Uterus (tissue), 2 donors: Measurements from ENCODE around the gene MAPK8IP2.
"Not testable (repeated sequence)": the region's sequence is repeated elsewhere in the genome, so short reads cannot be mapped to it uniquely, and the experiment has no call there.

Source experiments
- CTCF ChIP-seq, 4 experiments: fragments of 200-600 bp in 2 of 4; fragments of 450-650 bp in 2 of 4; sonication (generic) in 2 of 4; IDR thresholded peaks; one replicate each; pipeline ENCODE4 v1.5.1; 2016 to 2019; ENCODE audit warnings: antibody characterized with exemption in 4 of 4, mild to moderate bottlenecking in 2 of 4, moderate library complexity in 1 of 4
- POLR2A ChIP-seq, 2 donors: fragments of 450-650 bp; IDR thresholded peaks; one replicate each; pipeline ENCODE4 v1.6.1; 2016; ENCODE audit warnings: antibody characterized with exemption in 2 of 2, mild to moderate bottlenecking in 1 of 2, moderate library complexity in 1 of 2

- TF ChIP-seq CTCF, POLR2A (IDR thresholded peaks at IDR 0.05): not testable (repeated sequence)
Observed at GRCh38 chr22:50643021-50643820, 42.6 kb downstream of the MAPK8IP2 start.
